ENCODE measurements around the gene GABRR1.

GRCh38 chr6:89239338-89239737 lies 22.2 kb upstream of the GABRR1 start:
- TF ChIP-seq EZH2 (IDR thresholded peaks at IDR 0.05; ENCODE audit: low read length, missing control alignments): no peak
- peak in 1 of 2 donors; percentile 41 for TF ChIP-seq CTCF (conservative IDR thresholded peaks at IDR 0.05 in 1 of 2, IDR thresholded peaks at IDR 0.05 in 1 of 2; ENCODE audit: low read depth in 1 of 2, low read length in 2 of 2)
